Tibial nerve (tissue), 4 donors: ENCODE measurements around the gene PTBP1.

ENCODE experiments used
- EP300 ChIP-seq, 2 donors: sonication (generic); formaldehyde crosslinking; IDR thresholded peaks; one replicate each; pipeline ENCODE4 v1.6.1; 2017; ENCODE audit warnings: antibody characterized with exemption in 2 of 2, mild to moderate bottlenecking in 1 of 2
- TF ChIP-seq, protein P1 (sequence below), 5 experiments: fragments of 200-600 bp in 3 of 5; fragments of 450-650 bp in 2 of 5; sonication (generic) in 3 of 5; IDR thresholded peaks; one replicate each; pipeline ENCODE4 v1.5.1; 2016 to 2019; ENCODE audit warnings: antibody characterized with exemption in 5 of 5, mild to moderate bottlenecking in 3 of 5, moderate library complexity in 2 of 5

DNA sequence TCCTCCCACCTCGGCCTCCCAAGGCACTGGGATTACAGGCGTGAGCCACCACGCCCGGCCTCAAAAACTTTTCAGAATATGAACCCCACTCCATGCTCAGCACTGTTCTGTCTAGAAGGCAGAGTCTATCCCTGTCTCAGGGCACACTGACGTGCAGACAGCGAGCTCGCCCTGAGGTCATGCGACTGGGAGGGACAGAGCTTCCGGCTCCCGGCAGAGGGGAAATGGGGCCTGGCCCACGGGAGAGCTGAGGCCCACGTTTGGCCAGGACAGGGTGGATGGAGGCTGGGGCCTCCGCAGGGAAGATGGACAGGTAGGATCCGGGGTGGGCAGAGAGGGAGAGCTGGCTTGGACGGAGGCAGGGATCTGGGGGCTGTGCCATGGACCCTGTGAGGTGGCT, 27.6 kb downstream of the PTBP1 start:
- TF ChIP-seq, protein P1, sequence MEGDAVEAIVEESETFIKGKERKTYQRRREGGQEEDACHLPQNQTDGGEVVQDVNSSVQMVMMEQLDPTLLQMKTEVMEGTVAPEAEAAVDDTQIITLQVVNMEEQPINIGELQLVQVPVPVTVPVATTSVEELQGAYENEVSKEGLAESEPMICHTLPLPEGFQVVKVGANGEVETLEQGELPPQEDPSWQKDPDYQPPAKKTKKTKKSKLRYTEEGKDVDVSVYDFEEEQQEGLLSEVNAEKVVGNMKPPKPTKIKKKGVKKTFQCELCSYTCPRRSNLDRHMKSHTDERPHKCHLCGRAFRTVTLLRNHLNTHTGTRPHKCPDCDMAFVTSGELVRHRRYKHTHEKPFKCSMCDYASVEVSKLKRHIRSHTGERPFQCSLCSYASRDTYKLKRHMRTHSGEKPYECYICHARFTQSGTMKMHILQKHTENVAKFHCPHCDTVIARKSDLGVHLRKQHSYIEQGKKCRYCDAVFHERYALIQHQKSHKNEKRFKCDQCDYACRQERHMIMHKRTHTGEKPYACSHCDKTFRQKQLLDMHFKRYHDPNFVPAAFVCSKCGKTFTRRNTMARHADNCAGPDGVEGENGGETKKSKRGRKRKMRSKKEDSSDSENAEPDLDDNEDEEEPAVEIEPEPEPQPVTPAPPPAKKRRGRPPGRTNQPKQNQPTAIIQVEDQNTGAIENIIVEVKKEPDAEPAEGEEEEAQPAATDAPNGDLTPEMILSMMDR (IDR thresholded peaks at IDR 0.05) = no peak
- no peak for TF ChIP-seq EP300 (IDR thresholded peaks at IDR 0.05)
